Effector CD8-positive, alpha-beta T cell (primary cell): Measurements from ENCODE around the gene RDX.

ENCODE experiments used
- DNase-seq: peaks from one replicate; lab custom pipeline; 2025; lab: John Stamatoyannopoulos, UW

Gene RDX

DNA sequence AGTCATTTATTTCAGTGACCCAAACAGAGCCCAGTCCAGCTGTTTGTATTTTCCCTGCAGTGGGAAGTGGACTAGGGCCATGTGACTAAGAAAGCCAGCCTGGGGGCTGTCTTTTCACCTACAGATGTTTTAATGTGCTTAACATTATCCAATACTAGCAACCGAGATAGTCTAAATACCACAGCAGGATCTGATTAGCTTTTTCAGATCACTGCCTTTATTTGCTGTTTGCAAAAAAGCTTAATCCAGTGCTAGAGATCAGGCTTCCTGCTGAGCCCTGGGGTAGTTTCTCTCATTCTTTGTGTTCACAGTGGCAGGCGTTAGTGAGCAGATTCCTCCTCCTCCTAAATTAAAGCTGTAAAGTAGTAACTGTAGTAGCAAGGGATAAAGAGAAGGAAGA is 168.3 kb downstream of the RDX start:
- DNase-seq: no peak

DNA sequence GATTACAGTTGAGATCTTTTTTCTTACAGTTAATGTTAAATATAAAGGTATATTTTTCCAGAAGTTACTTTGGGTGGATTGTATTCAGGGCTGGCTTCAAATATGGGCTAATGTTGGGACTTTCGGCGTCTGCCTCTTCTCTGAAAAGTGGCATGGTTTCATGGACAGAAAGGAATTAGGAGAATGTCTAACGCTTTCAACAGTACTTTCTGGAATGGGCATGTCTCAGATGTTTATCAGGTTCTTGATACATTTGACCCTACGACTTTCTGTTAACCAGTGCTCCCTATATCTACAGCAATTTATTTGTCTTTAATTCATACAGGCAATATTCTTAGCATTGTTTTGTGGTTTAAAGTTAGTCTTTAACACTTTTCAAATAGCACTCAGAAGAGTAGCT is 169.5 kb downstream of the RDX start:
- no peak for DNase-seq

DNA sequence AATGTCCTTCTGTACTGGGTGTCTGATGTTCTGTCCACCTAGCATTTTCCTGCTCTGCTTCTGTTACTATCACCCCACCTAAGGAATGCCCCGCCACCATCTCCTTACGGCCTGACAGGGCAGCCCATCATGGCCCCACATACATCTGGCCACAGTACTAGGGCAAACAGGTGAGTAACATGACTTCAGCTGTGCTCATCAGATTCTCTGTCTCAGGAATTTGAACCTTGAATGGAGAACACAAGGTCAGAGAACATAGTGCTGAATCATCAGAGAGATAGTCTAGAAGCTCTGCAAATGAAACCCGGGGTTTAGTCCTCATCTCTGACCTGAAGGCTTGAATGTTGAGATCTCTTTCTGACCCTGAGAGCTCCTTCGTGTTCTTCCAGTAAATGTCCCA is 170.8 kb downstream of the RDX start:
- no peak for DNase-seq
